Mesangial cell (primary cell): Measurements from ENCODE around the gene ADAMTS8. TPM values are rescaled to one million over a fixed set of nuclear protein-coding genes. Genes with fewer than 3 reads are reported as not detected.

Experiments
- total RNA-seq: library from RNA; depleted of rRNA; stranded (reverse); fragments of >200 nt; gene quantifications from 2 replicates; pipeline ENCODE4 v1.2.3, GENCODE V29; 2015

Gene ADAMTS8
- total RNA-seq: 0.25 TPM in 1 of 2 replicates, not detected in the other

GRCh38 chr11:130428316-130429119 lies at the start of gene ADAMTS8:
TSS of gene ADAMTS8 (minus strand) at chr11:130428609. CDS start at chr11:130428286, 323 bp downstream.

DNA sequence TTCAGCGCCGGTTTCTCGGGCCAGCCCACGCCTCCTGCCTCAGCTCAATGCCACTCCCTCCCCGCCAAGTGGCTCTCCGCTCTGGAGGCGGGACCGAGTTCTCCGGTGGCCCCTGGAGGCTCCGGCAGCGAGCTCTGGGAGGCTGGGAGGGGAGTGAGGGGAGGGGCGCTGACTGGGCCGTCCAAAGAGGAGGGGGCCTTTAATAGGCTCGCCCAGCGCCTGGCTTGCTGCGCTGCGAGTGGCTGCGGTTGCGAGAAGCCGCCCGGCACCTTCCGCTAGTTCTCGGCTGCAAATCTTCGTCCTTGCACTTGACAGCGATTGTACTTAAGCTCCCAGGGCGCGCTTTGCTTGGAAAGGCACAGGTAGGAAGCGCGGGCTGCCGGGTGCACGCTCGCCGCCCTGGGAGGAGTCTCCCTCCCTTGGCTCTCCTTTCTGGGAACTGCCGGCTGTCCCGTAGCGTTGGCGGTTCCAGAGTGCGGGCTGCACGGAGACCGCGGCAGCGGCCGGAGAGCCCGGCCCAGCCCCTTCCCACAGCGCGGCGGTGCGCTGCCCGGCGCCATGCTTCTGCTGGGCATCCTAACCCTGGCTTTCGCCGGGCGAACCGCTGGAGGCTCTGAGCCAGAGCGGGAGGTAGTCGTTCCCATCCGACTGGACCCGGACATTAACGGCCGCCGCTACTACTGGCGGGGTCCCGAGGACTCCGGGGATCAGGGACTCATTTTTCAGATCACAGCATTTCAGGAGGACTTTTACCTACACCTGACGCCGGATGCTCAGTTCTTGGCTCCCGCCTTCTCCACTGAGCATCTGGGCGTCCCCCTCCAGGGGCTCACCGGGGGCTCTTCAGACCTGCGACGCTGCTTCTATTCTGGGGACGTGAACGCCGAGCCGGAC lies 20.3 kb upstream of the ADAMTS8 start, which contains the start of gene ADAMTS15:
TSS of gene ADAMTS15 (plus strand) at position 230 of the 894 bp plus-strand sequence. CDS start at position 559, 329 bp downstream.

Other genes with a start within 250 kb of the ADAMTS8 start
- gene ZBTB44, start 113.7 kb downstream of the ADAMTS8 start, total RNA-seq: 12.7 and 31.4 TPM in 2 replicates
- 5.5 and 43.0 TPM in 2 replicates for gene ADAMTS15, start 20.0 kb upstream of the ADAMTS8 start, total RNA-seq